SH-SY5Y (cell line): ENCODE measurements around the gene PKP4.

Experiments
- GATA2 ChIP-seq: IDR thresholded peaks from 2 replicates; pipeline ENCODE4 v1.6.1; 2011; ENCODE audit warnings: mild to moderate bottlenecking, low read depth, low read length
- GATA3 ChIP-seq: IDR thresholded peaks from 2 replicates; pipeline ENCODE4 v1.6.1; 2011; ENCODE audit warnings: low read depth, mild to moderate bottlenecking, low read length, moderate library complexity

GRCh38 chr2:158616480-158617000 lies 159.8 kb downstream of the PKP4 start:
- no peak for TF ChIP-seq GATA3
- TF ChIP-seq GATA2 = no peak
